ENCODE measurements around the gene DEGS2. TPM values are rescaled to one million over a fixed set of nuclear protein-coding genes. Genes with fewer than 3 reads are reported as not detected.

DEGS2 gene
- total RNA-seq, 1 experiment from 2014 or later: 0.02 TPM

DNA sequence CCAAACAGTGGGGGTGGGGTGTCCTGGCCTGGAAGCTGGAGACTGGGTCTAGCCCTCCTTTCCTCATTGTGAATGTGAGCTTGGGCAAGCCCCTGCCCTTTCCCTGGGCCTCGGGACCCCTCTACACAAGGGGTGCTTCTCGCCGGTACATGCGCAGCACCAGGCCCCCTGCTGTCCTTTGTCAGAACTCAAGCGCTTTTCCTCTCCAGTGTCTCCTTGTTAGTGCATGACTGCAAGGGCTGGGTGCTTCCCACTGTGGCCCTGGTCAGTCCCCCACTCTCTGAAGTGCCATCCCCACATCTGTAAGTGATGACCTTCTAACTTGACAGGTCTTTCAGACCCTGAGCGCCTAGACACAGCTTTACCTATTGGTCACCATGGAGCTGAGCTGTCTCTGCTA lies 44.2 kb downstream of the DEGS2 start:
- DNase-seq (ENCODE audit: low spot score): no peak

DNA sequence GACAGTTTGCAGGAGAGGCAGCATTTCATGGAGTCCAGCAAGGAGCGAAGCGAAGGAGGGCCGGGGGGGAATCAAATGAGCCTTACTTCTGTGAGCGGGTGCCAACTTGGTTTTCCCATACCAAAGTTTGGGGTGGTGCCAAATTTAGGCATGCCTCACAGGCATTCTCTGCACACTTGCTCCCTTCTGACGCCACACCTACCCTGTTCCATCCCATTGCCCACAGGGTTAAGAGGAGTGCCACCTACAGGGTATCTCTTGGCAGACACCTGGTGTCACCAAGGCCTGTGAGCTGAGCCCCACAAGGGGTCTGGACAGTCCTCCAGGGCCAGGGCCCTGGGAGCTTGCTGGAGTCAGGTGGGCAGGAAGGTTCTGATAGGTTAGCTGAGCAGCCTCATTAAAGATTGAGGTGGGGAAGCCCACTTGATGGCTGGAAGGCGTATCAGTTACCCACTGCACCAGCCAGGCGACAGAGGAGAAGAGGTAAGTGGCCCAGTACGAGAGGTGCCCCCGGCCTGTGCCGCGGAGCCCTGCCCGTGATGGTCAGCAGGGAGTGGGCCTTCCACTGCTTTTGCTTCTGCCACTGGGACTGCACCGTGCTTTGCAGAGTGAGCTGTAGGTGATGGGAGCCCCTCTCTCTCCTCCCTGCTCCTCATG lies 45.2 kb downstream of the DEGS2 start:
- DNase-seq (ENCODE audit: low spot score): no peak

DNA sequence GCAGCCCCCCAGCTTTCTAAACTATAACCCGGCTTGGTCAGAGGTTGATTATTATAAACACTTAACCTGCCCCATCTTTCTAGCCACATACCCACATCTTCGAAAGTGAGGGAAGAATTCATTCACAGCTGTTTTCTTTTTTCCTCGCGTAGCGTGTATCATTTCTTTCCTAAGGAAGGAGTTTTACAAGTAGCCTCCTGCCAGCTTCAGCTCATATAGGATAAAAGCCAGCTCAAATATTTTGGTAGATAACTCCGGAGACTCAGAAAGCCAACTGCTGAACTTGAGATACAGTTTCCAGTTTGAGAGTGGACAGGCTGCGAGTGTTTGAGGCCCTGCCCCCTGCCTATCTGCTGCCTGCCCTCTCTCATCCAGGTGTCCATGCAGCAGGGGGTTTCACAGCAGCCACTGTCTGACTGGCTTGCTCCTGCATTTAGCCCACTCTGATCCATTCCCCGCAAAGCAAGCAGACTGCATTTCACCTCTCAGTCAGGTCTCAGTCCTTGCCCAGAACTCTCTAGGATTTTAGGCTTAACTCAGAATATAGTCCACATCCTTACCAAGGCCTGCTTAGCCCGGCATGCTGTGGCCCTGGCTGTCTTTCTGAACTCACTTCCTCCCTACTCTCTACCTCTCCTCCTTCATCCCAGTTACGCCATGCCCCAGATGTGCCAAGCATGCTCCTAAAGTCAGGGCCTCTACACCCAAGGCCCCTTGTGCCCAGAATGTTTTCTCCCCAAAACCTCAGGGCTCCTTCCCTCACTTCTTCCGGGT lies 47.3 kb downstream of the DEGS2 start:
- no peak for DNase-seq (ENCODE audit: low spot score)

DNA sequence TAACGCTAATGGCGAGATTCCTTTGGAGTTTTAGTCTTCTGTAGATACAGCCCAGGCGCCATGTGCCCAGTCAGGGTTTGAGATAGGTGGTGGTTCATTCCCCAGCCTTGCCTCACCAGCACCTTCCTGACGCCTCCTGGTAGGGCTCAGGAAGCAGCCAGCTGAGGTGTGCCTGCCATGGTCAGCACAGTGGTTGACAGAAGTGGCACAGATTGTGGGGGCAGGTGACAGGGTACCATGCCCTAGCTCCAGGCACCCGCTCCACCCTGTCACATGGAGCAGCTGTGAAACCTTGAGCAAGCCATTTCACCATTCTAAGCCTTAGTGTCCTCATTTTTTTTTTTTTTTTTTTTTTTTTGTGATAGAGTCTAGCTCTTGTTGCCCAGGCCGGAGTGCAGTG lies 48.6 kb downstream of the DEGS2 start:
- no peak for DNase-seq (ENCODE audit: low spot score)

DNA sequence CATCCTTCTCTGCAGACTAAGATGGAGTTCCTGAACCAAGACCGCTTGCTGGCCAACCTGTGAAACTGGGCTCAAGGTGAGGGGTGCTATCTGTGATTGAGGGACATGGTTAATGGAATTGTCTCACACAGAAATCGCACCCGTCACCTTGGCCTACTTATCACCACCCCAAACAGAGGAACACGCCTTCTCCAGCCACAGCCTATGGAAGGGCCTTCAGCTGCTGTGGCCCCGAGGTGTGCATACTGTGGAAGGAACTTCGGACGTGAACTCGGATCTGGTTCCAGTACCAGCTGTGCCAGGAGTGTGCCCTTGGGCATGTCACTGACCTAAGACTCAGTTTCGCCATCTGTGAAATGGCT lies 49.9 kb downstream of the DEGS2 start:
- no peak for DNase-seq (ENCODE audit: low spot score)

DNA sequence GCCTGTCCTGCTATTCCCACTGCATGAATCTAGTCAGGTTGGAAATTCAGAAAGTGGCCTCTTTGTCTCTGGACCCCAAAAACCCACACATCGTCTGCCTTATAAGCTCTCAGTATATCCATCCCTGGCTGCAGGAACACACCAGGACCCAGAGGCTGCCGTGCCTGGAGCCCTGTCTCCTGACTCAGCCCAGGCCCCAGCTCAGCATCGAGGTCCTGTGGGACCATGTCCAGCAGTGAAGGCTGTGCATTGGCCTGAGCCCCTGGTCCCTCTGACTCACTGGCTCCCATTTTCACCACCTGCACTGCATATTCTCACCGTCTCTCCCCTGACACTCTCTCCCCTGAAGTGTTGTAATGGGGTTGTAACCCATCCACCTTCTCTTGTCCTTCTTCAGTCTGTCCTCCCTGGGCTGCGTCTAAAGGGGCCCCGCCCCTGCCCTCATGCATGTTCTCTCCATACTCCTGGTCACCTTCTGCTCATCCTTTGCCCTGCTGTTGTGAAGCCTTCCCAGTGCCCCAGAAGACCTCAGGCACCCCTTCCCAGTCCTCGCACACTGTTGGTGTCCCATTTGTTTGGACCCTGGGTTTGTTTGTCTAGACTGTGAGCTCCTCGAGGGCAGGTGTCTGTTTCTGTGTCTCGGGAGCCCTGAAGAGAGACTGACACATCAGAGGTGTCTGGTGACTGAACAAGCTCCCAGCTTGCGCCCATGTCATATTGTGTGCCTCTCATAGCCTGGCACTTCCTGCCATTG lies 50.4 kb downstream of the DEGS2 start:
- no peak for DNase-seq (ENCODE audit: low spot score)

DNA sequence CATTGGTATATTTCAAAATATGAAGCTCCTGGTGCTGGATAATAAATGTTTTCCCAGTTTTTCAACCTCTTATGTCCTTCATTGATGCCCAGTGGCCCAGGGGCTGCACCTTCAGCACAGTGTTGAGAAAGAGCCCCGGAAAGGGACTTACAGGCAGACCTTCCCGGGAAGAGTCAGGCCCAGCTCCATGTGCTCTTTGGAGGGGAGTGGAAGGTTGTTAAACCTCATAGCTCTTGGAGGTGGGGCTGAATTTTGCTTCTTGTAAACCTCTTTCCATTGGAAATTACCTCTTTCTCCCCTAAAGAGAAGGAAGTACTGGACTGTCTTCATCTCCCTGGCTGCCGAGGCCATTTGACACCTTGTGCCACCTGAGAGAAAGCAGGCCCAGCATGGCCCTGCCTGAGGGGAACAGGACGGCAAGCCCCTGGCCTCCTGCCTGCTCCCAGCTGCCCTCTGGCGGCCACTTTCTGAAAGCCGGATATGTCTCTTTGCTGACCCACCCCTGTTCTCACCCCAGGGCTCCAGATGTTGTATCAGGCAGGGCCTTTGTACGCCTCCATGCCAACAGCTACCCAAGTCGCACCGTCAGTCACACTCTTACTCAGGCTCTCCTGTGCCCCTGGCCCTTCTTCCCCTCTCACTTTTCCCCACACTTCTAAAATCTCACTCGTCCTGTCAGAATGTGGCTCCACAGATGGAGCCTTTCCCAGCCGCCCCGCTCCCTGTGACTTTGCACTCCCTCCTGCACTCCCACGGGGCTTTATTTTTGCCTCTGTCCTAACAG lies 51.2 kb downstream of the DEGS2 start:
- DNase-seq (ENCODE audit: low spot score): peak; percentile 50

DNA sequence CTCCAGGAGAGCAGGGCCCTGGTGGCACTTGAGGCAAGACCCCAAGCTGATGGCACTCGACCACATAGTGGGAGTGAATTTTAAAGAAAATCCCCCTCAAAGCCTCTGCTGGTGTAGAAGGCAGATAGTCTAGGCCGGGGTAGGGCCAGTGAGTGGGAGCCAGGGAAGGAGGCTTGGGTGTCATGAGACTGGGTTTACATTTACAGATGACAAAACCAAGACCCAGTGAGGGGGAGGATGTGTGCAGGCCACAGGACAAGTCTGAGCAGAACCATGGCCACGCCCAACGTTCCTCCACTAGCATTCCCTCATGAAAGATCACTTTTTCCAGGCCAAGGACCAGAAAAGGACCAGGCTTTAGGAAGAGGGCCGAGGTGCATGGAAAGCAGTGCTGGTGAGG lies 52.2 kb downstream of the DEGS2 start:
- DNase-seq (ENCODE audit: low spot score): no peak

DNA sequence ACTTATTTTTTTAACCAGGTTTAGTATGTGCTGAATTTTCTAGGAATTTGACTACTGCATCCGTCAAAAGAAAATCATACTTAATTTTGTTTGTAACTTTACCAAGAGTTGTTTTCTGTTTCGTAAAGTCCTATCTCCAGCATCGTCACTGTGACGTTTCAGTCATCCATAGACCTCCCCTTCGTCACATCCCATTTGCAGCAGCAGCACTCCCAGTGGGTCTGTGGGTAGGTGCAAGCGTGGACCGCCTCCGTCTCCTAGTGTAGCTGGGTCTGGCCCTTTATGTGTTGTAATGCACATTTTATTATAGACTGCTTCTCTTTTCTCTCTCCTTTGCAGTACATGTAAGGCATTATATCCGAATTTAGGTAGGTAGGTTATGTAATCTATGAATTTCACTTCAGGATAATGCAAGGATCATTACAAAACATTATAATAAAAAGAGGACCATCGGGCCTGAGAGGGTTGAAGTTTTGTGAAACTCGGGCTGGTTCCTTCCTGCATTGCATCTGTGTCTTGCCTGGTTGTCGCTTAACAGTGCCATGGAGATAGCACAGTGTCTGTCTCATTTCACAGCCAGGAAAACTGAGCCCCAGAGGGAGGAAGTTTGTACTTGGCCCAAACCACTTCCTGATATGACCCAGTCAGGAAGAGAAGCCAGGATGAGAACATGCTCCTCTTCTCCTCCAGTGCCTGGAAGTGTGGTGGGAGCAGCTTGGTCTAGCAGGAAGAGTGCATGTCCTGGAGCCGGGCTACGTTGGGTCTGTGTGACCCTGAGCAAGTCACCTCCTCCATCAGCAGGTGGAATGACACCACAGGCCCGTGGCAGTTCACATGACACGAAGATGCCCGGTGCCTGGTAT lies 53.0 kb downstream of the DEGS2 start:
- no peak for DNase-seq (ENCODE audit: low spot score)

DNA sequence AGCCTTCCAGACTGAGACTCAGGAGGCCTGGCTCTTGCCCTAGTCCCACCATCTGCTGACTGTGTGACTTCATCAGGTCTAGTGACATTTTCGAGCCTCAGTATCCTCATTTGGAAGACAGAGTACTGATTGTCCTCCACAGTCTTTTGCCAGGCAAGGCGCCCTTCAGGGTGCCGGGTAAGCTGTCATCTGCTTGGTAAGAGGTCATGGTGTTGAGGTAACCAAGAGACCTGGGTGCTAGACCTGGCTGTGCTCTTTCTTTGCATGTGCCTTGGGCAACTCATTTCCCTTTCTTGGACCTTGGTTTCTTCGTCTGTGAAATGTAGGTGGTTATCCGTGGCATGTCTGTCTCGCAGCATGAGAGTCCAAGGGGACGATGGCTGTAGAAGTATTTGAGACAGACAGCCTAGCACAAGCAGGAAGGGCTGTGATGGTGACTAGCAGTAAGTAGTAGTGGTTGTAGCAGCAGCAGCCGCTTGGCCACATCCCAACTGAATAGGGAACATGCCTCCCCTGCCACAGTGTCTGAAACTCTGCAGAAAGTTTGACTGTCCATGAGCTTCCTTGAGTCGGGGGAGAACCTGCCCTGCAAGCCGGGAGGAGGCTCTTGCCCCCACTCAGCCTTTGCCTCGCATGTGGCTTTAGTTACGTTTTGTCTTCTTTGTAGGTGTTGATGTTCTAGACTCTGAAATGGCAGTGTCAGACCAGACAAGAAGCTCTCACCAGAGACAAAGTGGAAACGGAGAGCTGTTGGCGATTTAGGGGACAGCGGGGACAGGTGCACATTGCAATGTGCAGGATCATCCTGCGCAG lies 53.9 kb downstream of the DEGS2 start:
- DNase-seq (ENCODE audit: low spot score): no peak

DNA sequence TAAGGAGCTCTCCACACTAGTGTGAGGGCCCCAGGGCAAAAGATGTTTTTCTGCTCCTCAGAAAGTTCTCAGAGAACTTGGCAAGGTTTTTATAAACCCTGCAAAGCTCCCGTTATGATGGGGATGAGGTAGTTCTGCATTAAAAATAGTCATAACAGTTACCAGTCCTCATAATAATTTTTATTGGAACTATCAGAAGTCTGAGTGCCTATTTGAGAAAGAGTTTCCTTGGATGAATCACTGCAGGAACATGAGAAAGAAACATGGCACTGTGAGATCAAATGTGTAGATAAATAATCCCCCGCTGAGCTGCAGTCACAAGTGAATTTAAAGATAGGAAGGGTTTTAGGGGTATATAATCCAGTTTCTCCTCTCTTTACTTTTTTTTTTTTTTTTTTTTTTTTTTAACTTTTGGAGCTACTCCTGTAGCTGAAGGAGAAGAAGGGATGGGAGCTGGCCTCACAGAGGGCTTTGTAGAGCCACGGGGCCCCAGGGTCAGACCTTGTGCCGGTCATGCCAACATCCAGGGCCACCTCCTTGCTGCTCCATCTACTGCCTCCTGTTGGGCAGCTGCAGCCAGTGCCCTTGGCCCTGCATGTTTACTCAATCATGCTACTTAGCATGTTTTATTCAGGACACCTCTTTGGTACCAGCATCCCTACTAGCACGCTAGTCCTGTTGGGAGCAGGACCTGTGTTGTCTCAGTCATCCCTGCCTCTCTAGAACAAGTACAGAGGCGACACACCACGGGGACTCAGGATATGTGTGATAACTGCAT lies 54.7 kb downstream of the DEGS2 start:
- DNase-seq (ENCODE audit: low spot score): no peak

DNA sequence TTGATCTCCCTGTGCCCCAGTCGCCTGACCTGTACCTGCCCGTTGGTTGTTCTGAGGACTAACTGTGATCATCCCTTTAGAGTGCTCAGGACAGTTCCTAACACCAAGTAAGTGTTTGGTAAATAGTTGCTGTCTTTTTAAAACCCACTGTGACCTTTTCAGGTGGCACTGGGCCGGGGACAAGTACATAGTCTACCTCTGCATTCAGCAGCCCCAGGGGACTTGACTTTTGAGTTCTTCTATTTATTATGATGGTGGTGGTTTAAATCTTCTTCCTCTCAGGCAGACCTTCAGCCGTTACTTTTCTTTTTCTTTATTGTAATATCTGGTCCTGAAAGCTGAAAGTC lies 55.5 kb downstream of the DEGS2 start:
- DNase-seq (ENCODE audit: low spot score): no peak

DNA sequence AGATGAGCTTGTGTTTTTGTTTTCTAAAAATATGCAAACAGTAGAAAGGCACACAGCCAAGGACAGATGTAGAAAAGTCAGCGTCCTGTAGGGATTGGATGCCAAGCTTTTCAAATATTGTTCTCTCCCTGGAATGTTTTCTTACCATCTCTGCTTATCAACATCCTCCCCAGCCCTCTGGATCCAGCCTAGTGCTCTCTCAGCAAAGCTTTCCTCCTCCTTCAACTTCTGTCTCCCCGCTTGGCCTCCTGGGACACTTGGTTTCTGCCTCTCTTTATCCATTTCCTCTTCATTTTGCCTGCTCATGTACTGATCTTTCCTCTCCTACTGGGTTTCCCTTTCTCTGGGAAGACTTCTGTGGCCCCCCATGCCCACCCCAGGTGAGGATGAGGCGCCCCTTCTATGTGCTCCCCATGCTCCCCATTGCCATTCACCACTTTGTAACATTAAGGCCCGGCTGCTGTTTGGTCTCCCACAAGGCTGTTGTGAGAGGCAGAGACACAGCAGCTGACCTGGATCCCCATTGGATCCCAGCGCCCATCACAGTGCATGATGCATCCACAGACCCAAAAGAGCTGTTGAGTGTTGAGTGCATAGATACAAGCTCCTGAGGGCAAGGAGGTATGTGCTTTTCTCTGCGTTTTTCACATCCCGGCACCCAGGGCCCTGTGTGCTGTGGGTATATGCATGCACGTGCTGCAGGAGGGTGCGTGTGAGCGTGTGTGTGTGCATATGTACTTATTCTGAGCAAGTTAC lies 56.0 kb downstream of the DEGS2 start:
- no peak for DNase-seq (ENCODE audit: low spot score)

DNA sequence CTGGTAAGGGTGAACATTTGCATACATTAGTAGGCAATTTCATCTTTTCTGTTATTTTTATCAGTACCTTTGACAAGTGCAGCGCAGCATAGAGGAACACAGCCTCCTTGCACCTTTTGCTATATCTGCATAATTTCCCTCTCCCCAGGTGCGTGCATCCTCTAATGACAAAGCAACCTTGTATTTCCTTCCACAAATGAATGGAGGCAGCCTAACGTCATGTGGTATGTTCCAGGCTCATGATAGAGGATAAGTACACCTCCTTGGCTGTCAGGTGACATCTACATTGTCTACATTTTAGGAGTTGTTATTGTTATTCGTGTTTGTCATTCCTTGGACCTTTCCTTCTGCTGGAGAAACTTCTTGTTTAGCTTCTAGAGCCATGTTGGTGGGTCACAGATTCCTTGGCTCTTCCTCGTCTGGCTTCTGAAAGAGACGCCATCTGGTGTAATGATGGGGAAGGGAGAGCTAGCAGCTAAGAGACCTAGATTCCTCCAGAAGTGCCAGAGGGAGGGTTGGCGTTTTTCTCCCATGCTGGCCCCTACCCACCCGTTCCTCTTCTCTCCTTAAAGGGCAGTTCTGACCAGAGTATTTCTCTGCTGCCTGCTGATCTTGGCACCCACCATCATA lies 57.2 kb downstream of the DEGS2 start:
- DNase-seq (ENCODE audit: low spot score): no peak

DNA sequence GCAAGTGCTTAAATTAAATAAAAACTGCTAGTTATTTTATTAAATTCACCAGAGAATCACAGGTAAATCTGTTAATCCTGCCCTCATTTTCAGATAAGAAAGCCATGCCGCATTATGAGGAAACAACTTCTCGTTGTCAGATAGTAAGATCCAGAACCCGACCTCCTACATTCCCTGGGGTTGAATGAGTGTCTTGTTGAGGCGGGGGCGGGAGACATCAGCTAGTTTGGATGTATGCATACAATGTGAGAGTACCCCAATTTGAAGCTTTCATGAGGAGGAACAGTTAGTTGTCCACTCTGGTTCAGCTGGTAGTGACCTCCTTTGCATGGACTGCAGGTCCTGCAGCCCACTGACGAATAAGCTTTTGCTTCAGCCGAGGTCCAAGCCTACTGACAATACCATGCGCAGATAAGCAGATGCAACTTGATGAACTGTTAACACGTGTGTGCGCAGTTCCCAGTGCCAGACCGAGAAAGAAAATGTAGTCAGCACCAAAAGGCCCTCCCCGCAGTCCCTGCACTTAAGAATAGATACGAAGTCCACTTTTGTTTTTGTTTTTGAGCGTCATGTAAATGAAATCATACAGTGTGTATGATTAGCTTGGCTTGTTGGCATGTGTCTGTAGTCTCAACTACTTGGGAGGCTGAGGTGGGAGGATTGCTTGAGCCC lies 59.3 kb downstream of the DEGS2 start:
- DNase-seq (ENCODE audit: low spot score): no peak

DNA sequence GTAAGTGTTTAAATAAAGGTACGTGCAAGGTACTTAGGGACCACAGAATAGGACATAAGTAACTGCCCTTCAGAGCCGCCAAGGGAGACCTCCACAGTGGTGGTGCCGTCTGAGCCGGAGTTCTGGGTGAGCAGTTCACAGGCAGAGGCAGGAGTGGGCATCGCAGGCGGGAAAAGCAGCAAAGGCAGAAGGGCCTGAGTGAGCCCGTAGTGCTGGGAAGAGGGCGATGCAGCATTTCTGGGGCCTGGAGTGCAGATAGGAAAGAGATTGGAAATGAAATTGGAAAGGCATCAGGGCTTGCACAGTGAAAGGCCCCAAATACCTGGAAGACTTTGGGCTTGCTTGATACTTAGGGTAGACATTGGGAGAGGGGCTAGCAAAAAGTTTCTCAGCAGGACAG lies 61.3 kb downstream of the DEGS2 start:
- no peak for DNase-seq (ENCODE audit: low spot score)

DNA sequence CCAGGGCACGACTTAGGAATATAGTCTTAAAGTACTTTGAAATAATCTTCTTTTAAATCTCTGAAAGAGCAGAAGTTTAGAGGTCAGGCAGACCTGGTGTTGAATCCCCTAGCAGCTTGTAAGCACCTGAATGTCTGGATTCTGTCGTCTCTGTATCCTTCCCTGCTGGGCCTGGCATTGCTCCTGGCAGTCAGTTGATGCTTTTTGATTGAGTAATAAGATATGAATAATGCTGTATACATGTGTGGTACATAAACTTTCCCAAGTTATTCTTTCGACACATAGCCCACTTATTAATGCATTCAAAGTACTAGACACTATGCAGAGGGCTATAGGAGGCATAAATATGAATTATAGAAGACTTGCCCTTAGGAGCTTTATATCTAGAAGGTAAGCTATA lies 62.8 kb downstream of the DEGS2 start:
- DNase-seq (ENCODE audit: low spot score): no peak
